CD4-positive, alpha-beta T cell treated with Interleukin-2 at 100 ng/mL for 4 hours (primary cell): ENCODE data around the gene COPA.
"Not testable (repeated sequence)": the region's sequence is repeated elsewhere in the genome, so short reads cannot be mapped to it uniquely, and the experiment has no call there.

Experiments used
- DNase-seq: peaks from one replicate; pipeline ENCODE4 v3.0.0-alpha.2; 2020; ENCODE audit warnings: low spot score

Gene COPA

DNA sequence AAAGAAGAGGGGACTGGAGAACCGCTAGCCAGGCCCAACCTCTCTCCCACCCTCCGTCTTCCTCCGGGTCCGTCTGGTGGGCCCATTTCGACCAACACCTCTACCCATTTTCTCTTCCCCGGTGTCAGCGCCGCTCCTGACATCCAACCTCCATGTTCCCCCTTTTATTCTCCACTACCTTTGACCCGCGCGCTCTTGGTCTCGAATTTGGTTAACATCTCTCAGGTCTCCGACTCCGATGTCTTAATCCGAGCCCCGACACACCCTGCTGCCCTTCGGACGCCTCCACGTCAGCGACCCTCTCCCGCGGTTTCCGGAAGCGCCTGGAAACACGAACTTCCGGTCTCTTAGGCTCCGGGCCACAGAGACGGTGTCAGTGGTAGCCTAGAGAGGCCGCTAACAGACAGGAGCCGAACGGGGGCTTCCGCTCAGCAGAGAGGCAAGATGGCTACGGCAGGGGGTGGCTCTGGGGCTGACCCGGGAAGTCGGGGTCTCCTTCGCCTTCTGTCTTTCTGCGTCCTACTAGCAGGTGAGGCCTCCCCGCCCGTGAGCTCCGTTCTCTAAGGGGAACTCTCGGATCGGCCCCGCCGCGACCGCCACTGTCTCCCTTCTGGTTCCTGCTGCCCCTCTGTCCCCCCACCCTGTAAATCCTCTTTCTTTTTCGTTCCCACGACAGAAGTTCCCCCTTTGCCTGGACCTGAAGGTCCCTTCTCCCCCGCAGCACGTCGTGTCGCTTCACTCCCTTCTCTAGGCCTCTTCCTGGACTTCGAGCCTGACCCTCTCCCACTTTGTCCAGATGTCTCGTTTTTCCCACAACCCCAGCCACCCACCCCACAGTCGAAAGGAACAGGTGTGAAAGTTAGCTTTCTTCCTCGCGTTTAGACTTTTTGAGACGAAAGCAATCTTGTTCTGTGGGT, at the start of gene COPA, which contains the start of gene NCSTN:
Gene COPA, minus strand, starts transcription at position 298 of the 917 bp plus-strand sequence. Its CDS starts 80 bp downstream, at position 218.
Gene NCSTN, plus strand, starts transcription at position 431 of the 917 bp plus-strand sequence. Its CDS starts 14 bp downstream, at position 445.
- peak; percentile 92 for DNase-seq

DNA sequence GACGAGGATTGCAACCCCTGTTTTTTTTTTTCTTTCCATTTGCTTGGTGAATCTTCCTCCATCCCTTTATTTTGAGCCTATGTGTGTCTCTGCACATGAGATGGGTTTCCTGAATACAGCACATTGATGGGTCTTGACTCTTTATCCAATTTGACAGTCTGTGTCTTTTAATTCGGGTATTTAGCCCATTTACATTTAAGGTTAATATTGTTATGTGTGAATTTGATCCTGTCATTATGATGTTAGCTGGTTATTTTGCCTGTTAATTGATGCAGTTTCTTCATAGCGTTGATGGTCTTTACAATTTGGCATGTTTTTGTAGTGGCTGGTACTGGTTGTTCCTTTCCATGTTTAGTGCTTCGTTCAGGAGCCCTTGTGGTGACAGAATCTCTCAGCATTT, 45.4 kb upstream of the COPA start:
- DNase-seq, result not testable (repeated sequence)

DNA sequence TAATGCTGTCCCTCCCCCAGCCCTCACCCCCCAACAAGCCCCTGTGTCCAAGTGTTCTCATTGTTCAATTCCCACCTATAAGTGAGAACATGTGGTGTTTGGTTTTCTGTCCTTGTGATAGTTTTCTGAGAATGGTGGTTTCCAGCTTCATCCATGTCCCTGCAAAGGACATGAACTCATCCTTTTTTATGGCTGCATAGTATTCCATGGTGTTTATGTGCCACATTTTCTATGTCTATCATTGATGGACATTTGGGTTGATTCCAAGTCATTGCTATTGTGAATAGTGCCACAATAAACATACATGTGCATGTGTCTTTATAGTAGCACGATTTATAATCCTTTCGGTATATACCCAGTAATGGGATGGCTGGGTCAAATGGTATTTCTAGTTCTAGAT, 41.8 kb upstream of the COPA start:
- DNase-seq, result not testable (repeated sequence)

- no peak for DNase-seq
Observed at GRCh38 chr1:160377585-160378206, 34.6 kb upstream of the COPA start.

DNA sequence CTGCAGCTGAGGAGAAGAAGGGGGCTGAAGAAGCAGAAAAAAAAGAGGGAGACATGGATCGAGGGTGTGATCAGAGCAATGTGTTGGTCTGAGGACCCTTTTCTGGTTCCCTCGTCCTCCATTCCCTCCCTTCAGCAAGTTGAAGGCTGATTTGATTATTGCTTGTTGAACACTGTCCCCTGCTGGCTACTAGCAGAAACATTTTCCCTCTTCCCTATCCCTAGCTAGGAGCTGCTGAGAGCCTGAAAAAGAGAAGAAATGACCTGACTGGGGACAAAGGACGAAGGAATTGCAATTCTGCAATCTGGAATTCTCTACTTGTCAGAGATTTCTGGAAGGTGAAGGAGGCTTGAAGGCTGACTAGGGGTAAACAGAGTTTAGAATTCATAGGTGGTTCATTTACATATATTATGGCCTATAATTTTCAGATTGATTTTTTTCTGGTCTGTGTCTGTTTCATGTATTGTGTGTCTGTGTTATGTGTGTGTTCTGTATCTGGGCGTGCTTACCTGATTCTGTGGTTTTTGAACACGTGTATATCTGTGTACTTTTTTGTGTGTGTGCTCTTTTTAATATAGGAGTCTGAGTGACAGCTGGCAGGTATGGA, 33.6 kb upstream of the COPA start:
- DNase-seq, result peak; percentile 53

- no peak for DNase-seq
Observed at GRCh38 chr1:160375788-160376524, 32.9 kb upstream of the COPA start.

DNA sequence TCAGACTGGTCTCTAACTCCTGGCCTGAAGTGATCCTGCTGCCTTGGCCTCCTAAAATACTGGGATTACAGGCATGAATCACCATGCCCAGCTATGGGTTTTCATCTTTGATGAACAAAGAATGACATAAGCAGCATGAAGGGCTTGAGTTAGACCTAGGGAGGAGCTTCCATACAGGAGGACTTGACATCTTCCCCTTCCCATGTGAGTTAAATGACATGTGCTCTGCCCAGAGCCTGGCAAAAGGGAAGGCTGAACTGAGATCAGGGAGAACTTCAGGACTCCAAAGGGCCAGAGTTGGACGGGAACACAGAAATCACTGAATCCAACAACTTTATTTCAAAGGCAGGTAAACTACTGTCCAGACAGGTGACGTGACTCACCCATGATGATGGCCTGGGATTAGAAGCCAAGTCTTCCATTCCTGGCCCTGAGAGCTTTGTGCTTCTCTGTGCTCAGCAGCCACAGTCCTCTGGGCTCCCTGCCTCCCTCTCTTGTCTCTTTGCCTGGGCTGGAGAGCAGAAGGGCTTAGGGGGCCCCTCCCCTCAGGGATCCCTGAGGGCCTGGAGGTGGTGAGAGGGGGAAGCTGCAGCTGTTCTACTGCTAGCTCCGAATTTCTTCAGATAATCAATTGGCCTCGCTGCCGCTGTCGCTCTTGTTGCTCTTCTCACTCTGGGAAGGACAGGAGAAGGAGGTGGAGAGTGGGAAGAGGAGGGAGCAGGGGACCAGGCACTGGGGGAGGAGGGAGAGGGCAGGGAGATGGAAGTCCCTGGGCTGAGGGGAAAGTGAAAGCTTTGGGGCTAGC, 31.5 kb upstream of the COPA start:
- no peak for DNase-seq

- DNase-seq, result no peak
Observed at GRCh38 chr1:160373696-160374095, 30.6 kb upstream of the COPA start.

GRCh38 chr1:160371756-160372155, 28.7 kb upstream of the COPA start:
- DNase-seq, result no peak

- no peak for DNase-seq
Observed at GRCh38 chr1:160371346-160371631, 28.2 kb upstream of the COPA start.

DNA sequence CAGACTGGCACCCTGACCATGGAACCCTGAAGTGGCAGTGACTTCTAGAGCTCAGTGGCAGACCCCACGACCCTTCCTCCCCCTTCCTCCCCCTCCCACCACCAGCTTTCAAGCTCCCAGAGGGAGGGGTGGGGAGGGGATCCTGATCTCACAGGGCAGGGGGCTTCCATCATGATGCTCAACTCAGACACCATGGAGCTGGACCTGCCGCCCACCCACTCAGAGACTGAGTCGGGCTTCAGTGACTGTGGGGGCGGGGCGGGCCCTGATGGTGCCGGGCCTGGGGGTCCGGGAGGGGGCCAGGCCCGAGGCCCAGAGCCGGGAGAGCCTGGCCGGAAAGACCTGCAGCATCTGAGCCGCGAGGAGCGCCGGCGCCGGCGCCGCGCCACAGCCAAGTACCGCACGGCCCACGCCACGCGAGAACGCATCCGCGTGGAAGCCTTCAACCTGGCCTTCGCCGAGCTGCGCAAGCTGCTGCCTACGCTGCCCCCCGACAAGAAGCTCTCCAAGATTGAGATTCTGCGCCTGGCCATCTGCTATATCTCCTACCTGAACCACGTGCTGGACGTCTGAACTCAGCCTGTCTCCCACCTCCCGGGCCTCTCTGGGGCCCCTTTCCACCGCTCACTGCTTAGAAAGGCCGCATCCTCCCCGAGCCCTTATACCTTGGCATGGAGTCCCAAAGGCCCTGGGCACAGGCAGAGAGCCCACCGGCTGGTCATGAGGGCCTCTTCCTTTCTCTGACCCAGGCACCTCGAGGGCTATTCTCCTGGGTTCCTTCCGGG, 27.7 kb upstream of the COPA start:
- DNase-seq, result no peak

DNA sequence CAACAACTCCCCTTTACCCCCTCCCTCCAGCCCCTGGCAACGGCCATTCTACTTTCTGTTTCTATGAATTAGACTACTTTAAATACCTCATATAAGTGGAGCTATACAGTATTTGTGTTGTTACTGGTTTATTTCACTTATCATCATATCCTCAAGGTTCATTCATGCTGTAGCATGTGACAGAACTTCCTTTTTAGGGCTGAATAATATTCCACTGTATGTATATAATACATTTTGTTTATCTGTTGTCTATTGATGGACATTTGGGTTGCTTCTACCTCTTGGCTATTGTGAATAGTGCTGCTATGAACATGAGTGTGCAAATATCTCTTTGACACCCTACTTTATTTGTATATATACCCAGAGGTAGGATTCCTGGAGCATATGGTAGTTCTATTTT, 26.0 kb upstream of the COPA start:
- no peak for DNase-seq

DNA sequence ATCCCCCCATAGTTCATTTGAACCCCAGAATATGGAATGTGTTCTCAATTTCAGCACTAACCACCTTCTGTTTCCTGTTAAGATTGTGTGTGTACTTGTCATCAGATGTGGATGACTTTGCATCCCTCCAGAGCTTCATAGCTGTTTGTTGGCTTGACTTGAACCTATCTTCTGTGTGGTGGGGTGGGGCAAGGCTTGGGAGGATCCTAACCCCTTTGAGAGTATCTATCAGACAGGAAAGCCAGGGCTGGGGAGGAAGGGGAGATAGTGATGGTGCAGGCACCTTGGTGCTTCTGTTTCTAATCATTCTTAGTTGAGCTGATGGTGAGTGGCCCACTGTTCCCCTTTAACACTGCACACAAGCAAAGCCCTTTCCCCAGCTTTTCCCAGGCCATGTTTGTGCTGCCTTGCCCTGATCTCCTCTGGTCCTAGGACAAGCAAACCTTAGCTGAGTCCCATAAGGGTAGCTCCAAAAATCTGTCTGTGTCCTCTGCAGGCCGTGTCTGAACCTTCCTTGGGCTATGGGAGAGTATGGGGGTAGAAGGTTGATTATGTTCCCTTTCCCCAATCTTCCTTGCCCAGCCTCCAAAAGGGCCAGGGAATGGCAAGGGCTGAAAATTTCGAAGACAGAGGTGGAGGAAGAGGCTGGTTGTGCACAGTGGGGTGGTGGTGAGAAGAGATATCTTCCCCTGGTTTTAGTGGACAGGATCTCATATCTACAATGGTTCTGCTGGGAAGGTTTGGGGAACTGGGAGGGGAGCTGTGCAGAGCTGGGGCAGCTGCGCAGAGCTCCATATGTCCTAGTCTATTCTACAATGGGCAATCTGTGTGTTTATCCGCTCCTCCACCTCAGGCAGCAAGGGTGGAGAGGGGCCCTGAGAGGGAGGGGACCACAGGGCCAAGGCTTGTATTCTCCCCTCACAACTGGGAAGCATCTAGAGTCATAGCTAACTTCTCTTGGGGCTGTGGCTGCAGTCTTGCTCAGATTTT, 25.2 kb upstream of the COPA start:
- DNase-seq, result no peak

DNA sequence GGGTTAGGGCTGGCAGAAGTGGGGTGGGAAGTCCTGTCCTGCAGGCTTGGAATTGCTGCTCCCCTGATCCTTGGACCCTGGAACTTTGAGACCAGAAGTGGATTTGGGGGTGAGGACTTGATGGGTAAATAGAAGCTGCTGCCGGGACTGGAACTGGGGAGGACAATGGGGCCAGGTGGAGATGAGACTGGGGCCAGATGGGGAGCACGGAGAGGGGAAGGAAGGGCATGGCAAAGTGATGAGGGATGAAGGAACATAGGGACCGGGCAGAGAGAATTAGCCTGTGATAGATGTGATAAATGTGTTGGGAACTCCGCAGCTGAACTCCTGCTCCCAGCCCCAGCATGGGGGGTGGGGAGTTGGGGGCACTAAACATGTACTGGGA, 24.5 kb upstream of the COPA start:
- DNase-seq, result no peak

GRCh38 chr1:160366731-160367515, 23.9 kb upstream of the COPA start, which contains the start of gene NHLH1:
Gene NHLH1, plus strand, starts transcription at chr1:160367071. Its CDS starts 3,661 bp downstream, at chr1:160370732.
- no peak for DNase-seq

- no peak for DNase-seq
Observed at GRCh38 chr1:160365325-160365724, 22.3 kb upstream of the COPA start.

- no peak for DNase-seq
Observed at GRCh38 chr1:160363951-160364735, 21.1 kb upstream of the COPA start.

DNA sequence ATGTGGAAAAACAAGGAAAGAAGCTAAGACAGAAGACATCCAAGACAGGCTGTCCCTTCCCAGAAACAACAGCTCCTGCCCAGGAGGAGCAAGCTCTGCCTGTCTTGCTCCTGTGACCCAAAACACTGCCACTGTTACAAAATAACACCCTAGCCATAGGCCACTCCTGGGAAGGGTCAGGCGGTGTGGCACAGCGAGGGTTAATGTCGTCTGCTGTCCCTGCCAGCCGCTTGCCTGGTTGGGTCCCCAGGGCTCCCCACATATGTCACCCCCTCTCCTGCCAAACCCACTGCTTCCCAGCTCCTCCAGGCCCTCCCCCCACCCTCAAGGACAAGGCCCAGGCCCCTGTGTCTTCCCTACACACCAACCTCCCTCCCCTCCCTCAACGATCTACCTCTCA, 20.0 kb upstream of the COPA start:
- no peak for DNase-seq
